Frontal cortex (tissue), 4 donors: ENCODE measurements around the gene SLC25A27. TPM values are rescaled to one million over a fixed set of nuclear protein-coding genes. Genes with fewer than 3 reads are reported as not detected.
"Not testable (repeated sequence)": the region's sequence is repeated elsewhere in the genome, so short reads cannot be mapped to it uniquely, and the experiment has no call there.

Source experiments
- DNase-seq, 2 donors: peaks; one replicate each; pipeline ENCODE4 v3.0.0; 2012; ENCODE audit warnings: low spot score in 2 of 2
- FAIRE-seq: peaks from 2 replicates; lab custom pipeline; 2012; peaks lifted over from hg19 to GRCh38; lab: Jason Lieb, UNC
- total RNA-seq: library from RNA; depleted of rRNA; stranded (reverse); fragments of >200 nt; gene quantifications from one replicate; pipeline ENCODE4 v1.2.3, GENCODE V29; 2014
- donor health status: control.
- donor health status: control.
- donor health status: control.

The SLC25A27 gene, protein sequence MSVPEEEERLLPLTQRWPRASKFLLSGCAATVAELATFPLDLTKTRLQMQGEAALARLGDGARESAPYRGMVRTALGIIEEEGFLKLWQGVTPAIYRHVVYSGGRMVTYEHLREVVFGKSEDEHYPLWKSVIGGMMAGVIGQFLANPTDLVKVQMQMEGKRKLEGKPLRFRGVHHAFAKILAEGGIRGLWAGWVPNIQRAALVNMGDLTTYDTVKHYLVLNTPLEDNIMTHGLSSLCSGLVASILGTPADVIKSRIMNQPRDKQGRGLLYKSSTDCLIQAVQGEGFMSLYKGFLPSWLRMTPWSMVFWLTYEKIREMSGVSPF
- 30.2 TPM for total RNA-seq

DNA sequence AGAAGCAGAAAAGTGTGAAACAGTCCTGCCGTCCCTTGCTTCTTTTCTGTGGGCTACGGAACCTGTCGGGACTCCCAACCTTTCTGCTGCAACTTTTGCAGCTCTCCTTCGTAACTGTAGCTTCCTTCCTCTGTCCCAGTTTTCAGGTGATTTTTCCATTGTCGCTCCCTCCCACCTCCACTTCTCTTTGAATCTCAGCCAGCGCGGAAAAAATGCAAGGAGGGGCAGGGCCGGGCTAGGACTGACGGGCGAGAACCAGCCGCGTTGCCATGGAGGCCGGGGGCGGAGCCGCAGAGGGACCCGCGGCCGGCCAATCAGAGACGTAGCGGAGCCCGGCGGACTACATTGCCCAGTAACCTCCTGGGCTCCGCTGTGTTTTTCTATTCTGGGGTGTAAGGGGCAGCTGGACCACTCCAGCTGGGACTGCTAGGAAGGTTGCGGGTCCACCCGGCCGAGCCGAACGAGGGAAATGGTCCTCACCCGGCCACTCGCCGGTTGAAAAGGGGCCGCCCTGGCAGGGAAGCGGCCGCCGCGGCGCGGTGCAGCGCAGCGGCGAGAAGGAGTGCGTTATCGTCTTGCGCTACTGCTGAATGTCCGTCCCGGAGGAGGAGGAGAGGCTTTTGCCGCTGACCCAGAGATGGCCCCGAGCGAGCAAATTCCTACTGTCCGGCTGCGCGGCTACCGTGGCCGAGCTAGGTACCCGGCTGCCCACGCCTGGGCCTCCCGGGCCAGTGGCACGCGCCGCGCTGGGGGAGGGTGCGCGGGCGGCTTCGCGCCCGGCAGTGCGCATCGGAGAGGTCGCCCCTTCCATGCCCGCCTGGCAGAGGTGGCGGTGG is at the start of gene SLC25A27, which contains the start of gene CYP39A1:
TSS of gene SLC25A27 (plus strand) at position 373 of the 836 bp plus-strand sequence. CDS start at position 591, 218 bp downstream.
TSS of gene CYP39A1 (minus strand) at position 216 of the 836 bp plus-strand sequence. CDS start 236 bp downstream, outside the sequence.
- FAIRE-seq (peak; percentile 89), DNase-seq (peak; percentile 85 to 88)

DNA sequence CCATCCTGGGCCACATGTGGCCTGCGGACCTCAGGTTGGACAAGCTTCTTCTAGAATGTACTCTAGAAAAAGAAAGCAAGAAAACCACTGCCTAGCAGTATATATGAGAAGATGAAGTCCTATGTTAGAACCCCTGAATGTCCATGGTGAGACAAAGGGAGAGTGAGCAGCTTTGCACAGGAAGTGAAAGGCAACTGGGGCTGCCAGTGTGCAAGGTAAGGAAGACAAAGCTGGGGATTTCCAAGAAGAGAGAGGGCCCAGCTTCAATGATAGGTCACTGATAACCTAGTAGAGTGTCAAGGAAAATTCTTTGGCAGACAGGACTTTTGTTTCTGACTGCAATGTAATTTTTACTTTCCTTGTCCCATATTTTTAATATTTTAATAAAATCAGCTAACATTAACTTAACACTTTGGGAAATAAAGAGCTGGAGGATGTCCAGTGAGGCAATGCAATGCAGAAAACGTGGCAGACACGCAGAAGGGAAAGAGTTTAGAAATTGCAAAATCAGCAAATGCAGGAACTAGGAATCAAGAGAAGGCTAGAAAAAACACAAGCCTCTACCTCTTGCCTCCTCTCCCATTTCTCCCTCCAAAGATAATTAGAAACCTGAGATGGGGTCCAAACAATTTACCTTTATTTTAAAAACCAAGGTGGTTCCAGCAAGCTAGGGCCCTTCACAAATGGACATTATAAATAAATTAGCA is 47.5 kb upstream of the SLC25A27 start:
- FAIRE-seq (no peak), DNase-seq (no peak)

DNA sequence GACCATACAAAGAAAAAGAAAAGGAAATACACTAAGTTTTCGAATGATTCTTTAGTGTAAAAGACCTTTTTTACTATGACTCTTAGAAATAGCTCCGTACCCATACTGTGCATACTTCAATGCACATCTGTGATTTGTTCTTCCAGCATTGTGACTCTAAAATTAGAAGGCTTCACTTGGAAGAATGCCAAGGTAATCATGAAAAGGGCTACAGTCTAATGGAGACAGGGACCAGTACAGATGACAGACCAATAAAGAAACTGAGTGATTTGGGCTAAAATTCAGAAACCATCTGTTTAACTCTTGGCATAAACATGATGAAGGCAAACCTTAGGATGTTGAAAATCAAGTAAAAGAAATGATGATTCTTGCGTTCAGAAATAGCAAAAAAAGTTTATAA is 46.4 kb upstream of the SLC25A27 start:
- FAIRE-seq = peak; percentile 88
- peak; percentile 14 to 26 for DNase-seq

DNA sequence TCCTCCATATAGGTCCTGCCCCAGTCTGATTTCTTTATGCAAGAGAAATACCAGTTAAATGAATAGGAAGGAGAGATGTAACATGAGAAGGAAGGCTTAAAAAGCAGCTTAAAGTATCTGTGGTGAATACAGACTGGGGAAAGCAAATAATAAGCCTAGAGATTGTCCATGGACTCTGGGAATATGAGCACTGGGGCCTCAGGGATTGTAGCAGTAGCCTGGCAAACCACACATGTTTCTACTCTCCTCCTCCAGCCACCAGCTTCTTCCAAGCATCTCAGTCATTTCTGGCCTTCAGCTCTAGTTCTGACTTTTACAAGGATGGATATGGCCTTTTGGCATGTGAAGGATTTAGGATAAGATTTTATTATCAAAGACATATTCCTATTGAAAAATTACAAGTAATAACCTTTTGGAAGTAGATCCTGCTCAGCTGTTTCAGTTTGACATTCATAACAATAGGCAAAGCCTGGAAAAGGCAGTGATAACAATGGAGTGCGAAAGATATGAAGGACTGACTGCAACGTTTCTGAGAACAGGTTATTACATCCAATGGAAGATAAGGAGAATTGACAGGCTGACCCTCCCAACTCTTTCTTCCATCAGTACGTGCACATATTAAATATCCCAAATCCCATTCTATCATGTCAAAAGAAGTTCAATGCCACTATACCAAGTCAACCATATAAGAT is 41.8 kb upstream of the SLC25A27 start:
- FAIRE-seq = no peak
- no peak for DNase-seq

DNA sequence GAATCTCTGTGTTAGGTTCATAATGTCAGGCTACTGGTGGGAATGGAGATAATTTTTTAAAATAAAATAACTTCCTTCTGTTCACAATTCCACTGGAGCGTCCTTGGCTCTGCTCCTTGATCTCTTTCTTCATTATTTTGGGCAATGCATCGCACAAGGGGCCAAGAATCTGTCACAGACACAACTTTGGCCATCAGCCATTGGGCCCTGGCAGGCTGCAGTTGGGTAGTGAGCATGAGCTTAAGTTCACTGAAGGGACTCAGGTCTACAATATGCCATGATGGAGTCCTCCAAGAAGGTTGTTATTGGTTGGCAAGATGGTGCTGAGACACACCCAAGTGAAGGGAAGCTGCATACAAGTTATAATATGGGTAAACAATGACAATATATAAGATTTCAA is 40.1 kb upstream of the SLC25A27 start:
- no peak for DNase-seq
- no peak for FAIRE-seq

DNA sequence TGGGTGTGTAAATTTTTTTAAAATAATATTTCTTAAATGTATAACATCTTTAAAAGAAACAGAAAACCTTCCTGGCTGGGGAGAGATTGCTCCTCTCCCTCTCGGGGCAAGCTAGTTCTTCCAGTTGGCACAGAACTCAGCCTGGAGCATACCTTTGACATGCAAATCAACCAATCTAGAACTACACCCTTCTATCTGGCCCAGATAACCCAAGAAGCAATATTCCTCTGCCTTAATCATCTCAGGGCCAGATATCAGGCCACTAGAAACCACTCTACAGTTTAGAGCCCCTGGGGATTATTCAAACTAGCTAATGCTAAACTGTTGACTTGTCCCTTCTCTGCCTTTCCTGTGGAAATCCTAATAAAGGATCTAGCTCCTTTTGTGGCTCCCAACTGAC is 34.0 kb upstream of the SLC25A27 start:
- DNase-seq (no peak), FAIRE-seq (no peak)

DNA sequence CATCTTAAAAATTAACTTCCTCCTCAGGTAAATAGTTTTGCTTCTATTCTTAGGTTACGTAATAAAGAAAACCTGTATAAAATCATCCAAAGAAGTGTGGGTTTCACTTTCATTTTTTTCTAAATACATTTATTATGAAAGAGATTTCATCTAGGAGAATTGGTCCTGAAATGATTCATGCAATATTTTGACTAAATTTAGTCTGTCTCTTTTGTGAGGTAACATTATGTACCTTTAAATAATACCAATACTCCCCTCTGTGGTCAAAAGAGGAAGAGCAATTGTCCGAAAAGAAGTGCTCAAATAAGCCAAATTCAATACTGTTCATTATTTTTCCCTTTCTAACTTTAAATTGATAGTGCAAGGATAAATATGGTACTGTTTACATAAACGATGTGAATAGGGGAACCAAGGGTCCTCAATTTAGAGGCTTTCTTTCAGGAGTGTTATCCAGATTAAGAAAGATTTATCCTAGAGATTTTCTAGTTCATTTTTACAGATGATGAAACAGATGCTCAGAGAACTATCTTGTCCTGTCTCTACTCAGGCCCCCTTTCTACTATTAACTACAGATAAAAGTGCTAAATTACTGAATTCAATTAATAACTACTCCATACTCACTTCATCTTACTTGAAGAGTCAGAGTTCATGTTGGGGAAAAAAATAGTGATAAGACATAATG is 26.4 kb upstream of the SLC25A27 start:
- peak; percentile 96 for FAIRE-seq
- DNase-seq = peak in 1 of 2 donors; percentile 13

DNA sequence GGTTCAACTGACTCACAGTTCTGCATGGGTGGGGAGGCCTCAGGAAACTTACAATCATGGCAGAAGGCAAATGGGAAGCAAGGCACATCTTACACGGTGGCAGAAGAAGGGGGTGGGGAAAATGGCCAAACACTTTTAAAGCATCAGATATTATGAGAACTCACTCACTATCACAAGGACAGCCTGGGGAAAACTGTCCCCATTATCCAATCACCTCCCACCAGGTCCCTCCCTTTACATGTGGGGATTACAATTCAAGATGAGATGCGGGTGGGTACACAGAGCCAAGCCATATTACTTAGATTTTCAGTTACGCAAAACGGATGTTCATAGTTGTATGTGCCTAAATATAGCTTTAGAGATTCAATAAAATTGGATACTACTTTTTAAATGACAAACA is 25.8 kb upstream of the SLC25A27 start:
- DNase-seq (no peak), FAIRE-seq (no peak)

DNA sequence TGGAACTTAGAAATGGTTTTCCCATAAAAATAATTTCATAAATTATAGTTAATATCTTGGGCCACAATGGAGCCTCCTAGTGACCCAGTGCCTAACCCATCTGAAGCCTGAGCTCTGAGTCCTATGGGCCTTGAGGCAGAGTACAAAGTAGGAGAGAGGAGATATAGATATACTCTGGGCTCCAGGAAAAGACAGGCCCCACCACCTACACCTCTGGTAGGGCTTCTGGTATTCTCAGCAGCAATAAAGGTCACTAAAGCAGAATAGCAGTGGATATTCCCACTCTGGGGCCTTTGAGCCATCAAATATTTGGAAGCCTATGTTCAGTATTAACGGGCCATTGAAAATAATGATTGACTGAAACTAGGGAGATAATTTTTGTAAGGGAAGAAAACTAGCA is 24.3 kb upstream of the SLC25A27 start:
- DNase-seq (no peak), FAIRE-seq (no peak)

DNA sequence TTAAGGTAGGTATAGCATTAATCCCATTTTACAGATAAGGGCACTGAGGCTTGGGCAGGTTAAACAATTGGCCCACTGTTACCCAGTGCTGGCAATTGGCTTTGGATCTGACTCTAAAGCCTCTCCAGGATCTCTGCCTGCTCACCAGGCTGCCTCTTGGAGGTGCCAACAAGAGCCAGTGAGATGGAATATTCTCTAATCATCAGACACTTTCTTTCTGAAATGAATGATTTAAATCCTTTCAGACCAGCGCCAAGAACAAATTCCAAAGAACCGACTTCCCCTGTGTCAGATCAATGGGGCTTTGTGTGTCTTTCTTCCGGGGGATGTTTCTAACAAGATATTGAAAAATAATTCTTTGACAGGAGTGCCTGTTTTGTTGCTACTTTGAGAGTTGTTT is 23.8 kb upstream of the SLC25A27 start:
- no peak for DNase-seq
- FAIRE-seq = no peak

DNA sequence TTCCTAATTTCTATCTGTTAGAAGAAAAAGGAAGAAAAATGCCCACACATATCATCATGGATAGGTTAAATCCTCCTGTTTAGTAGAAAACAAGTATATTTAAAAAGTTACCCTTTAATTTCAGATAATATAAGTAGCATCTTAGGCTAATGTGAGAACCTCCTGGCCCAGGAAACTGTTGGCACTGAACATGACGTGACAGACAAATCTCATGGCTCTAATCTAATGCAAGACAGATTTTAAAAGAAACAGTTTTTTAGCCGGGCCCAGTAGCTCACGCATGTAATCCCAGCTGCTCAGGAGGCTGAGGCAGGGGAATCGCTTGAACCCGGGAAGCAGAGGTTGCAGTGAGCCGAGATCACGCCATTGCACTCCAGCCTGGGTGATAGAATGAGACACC is 23.1 kb upstream of the SLC25A27 start:
- no peak for DNase-seq
- no peak for FAIRE-seq

DNA sequence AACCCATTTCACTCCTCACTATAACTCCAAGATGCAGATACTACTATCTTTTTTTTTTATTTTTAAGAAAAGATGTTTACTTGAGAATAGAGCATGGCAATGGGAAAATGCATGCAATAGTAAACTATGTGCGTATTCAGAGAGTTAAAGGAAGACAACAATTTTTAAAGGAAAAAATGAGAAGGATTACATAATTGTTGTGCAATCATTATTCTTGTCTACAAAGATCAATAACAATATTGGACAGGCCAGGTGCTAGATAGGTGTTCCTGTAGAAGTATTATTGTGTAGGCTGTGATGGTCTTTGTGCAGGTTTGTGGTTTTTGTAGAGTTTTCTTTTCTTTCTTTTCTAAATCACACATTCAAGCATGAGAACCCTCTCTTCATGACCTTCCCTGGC is 20.7 kb upstream of the SLC25A27 start:
- DNase-seq (no peak), FAIRE-seq (no peak)

DNA sequence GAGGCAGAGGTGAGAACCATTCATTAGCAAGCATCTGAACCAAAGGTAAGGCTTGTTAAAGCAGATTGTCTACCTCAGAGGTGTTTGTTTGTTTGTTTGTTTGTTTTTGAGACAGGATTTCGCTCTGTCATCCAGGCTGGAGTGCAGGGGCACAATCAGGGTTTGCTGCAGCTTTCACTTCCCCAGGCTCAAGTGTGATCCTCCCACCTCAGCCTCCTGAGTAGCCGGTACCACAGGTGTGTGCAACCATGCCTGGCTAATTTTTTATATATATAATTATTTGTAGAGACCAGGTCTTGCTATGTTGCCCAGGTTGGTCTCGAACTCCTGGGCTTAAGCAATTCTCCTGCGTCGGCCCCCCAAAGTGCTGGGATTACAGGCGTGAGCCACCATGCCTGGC is 17.3 kb upstream of the SLC25A27 start:
- no peak for FAIRE-seq
- no peak for DNase-seq

DNA sequence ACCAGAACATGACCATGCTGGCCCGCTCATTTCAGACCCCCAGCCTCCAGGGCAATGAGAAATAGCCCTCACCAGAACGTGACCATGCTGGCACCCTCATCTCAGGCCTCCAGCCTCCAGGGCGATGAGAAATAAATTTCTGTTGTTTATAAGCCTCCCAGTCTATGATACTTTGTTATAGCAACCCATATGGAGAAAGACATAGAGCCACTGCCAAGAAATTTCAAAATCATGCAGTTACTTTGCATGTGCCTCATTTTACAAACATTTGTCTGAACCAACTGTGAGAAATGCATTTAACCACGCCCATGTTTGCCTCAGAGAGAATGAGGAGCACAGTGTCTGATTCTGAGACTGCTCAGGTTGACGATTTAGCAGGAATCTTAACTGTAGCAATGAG is 15.6 kb upstream of the SLC25A27 start:
- FAIRE-seq (no peak), DNase-seq (no peak)

DNA sequence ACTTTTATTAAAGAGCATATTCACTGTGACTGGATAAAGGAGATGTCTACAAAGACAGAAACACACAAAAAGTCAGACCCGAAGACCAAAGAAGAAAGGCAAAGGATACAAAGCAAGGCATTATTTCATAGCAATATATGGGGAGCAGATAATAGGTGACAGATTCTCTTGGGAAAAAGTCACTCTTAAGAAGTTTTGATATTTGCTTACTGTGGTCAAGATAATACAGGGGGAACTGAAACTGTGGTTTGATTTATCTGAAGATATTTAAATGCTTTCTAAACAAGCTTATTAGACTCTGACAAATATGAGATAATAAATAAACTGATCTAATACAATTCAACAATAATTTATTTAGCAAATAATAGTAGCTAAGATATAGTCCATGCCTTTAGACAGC is 14.8 kb upstream of the SLC25A27 start:
- FAIRE-seq (no peak), DNase-seq (no peak)

DNA sequence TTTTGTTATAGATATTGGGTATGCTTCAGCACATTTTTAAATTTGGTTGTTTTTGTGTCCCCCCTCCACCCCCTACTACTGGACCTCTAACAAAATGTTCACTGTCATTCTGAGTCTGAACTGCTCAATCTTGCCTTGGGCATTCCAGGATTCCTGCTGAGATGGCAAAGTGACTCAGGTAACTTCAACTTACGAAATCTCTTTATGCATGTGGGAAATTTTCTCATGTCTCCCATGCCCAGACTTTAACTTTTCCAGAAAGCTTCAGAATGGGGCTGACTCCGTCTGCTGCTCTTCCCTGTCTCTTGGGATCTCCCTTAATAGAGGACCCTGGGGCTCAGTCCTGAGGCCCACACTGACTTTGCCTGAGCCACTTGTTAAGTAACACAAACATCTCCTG is 14.1 kb upstream of the SLC25A27 start:
- no peak for DNase-seq
- FAIRE-seq = no peak

DNA sequence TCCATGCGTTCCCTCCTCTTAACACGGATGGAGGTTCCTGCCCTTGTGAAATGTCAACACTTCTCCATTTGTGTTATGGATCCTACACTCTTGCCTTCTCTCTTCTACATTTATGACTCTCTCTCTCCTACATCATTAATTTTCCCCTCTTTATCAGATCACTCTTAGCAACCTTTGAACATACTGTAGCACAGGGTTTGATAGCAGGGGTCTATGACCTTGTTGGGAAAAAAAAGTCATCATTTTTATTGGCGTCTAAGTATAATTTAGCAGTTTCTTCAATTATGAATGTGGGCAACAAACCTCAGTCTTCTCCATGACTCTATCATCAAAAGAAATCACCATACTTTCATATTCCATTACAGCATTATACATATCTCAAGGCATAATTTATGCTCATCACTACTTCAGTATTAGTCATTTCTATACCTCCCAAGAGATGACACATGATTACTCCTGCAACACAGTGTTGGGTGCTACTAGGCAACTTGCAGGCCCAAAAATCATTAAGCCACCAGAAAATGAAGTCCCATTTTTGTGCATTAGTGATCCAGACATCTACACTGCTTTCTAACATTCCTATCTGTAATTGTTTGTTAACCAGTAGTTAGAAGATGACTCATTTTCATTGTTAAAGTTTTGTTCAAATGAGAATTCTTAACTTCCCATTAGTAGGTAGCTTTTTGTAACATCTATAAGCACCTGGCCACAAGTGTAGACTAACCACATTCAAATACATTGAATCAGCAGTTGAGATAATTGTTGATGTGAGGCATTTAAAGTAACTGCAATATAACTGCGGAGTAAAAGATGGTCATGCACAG is 9.6 kb upstream of the SLC25A27 start:
- DNase-seq (no peak), FAIRE-seq (no peak)

DNA sequence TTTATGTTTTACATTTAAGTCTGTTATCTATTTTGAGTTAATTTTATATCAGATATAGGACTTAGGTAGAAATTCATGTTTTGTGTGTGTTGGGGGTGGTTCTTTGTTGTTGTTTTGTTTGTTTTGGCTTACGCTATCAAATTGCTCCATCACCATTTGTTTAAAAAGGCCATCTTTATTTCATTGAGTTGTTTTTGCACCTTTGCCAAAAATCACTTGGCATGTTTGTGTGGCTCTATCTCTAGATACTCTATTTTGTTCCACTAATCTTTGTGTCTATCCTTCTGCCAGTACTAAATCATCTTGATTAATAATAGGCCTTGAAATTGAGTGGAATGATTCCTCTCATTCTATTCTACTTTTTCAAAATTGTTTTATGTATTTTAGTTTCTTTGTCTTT is 7.5 kb upstream of the SLC25A27 start:
- FAIRE-seq (no peak), DNase-seq (no peak)

DNA sequence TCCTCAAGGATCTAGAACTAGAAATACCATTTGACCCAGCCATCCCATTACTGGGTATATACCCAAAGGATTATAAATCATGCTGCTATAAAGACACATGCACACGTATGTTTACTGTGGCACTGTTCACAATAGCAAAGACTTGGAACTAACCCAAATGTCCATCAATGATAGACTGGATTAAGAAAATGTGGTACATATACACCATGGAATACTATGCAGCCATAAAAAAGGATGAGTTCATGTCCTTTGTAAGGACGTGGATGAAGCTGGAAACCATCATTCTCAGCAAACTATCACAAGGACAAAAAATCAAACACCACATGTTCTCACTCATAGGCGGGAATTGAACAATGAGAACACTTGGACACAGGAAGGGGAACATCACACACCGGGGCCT is 4.7 kb upstream of the SLC25A27 start:
- not testable (repeated sequence) for FAIRE-seq, DNase-seq
